Stimulated activated CD8-positive, alpha-beta memory T cell treated with anti-CD3 and anti-CD28 coated beads, Interleukin-12 subunit alpha, Interleukin-12 subunit beta, amount 100 ng/mL, for 1 hour (primary cell): ENCODE measurements around the gene ASAP2.

ENCODE experiments used
- DNase-seq: peaks from one replicate; pipeline ENCODE4 v3.0.0-alpha.2; 2020; ENCODE audit warnings: low read depth

ASAP2 gene

DNA sequence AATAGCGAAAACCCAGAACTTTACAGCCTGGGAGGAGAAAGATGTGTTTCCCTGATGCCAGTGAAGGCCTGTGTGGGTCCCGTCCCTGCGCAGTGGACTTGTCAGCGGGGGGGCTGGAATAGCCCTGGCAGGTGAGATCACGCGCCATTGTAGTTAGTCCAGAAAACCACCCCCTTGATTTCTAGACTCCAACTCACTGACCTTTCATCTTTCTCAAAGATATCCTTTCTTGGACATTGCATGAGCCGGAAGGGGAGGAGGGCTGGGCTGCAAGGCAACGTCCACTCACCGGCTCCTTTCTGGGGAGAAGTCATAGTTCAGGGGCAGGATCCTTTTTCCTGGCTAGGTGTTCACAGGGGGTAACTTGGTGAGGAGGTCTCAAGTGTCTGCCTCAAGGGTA, 22.3 kb upstream of the ASAP2 start:
- no peak for DNase-seq

DNA sequence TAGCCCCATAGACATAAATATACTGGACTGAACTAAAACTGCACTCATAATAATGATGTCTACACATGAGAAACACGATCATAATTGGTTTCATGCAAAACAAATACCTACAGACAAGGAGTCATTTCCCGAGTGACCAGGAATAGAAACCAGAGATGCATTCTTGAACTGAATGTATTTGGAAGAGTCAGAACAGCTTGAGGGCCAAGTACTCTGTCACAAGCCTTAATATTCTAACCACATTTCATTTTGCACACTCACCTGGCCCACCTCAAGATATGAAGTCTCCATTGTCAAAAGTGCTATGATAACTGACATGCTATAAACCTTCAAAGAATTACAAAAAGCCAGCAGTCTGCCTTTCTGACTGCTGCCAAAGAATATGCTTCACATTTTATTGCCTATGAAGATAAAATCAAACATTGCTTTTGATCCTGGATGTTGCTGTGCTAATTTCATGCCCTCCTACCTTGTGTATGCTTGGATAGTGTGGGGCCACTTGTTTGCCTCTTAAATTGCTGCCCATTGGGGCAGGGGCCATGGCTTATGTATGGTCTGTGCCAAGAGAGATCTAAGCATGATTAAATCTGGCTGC, 18.9 kb upstream of the ASAP2 start:
- no peak for DNase-seq

DNA sequence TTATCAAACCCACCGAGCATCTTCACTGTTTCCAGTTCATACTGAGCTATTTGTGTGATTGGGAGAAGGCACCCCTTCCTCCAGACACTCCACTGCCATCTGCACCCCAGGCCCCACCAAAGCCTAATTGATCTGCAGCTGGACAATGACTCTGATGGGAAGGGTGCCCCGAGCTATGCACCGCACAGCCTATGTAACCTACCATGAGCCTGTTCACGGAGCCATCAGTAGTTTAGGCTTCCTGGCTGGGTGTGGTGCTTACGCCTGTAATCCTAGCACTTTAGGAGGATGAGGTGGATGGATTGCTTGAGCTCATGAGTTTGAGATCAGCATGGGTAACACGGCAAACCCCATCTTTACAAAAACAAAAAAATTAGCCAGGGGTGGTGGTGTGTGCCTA, 17.8 kb upstream of the ASAP2 start:
- DNase-seq, result no peak

DNA sequence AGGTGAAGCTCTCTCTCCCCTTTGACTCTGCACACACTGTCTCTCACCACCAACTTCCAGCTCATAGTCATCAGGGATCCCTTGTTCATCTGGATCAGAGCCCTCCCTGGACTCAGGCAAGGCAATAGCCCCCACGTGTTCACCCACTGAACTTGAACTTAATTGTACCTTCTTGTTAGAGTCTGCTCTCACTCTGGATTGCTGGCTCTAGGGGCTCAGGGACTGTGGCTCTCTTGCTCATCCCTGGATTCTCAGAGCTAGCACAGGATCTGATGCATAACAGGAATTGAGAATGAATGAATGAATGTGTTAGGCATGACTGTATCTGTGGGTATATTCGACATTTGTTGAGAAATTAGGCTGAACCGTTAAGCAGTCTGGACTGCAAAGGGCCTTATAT, 16.7 kb upstream of the ASAP2 start:
- no peak for DNase-seq

DNA sequence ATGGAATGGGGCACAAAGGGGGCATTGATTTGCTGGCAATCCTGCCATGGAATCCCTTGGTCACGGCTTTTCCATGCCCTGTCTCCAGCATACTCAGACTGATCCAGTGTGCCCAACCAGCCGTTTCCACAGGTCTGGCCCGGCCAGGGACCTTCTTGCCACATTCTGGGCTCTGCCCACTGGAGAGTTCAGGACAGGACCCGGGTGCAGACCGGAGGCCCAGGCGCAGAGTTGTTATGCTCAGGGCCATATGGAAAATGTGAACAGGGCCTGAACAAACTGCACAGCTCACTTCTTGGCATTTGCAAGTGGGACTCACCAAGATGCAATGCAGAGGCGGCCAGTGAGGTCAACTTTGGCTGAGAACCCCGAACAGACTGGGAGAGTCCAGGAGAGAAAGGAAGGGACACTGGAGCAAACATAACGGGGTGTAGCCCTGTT, 15.6 kb upstream of the ASAP2 start:
- DNase-seq, result no peak

DNA sequence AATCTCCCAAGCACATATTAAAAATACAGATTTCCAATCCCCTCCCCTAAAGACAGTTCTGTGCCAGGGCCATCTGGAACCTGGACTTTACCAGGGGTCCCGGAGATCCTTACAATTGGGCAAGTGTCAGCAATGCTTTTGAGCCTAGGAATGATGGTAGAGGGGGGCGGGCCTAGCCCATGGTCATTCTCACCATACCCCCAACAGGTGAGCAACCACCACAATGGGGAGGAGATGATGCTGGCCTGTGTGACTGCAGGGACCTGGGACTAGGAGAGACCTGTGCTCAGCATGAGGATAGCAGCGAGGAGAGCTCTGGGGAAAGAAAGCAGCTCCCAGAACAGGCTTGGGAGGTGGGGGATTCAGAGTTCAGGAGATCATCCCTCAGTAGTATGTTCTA, 13.9 kb upstream of the ASAP2 start:
- DNase-seq, result no peak

DNA sequence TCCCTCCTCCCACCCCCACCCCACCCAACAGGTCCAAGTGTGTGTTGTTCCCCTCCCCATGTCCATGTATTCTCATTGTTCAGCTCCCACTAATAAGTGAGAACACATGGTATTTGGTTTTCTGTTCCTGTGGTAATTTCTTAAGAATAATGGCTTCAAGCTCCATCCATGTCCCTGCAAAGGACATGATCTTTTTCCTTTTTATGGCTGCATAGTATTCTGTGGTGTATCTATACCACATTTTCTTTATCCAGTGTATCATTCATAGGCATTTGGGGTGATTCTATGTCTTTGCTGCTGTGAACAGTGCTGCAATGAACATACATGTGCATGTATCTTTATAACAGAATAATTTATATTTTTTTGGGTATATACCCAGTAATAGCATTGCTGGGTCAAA, 12.3 kb upstream of the ASAP2 start:
- DNase-seq, result no peak

DNA sequence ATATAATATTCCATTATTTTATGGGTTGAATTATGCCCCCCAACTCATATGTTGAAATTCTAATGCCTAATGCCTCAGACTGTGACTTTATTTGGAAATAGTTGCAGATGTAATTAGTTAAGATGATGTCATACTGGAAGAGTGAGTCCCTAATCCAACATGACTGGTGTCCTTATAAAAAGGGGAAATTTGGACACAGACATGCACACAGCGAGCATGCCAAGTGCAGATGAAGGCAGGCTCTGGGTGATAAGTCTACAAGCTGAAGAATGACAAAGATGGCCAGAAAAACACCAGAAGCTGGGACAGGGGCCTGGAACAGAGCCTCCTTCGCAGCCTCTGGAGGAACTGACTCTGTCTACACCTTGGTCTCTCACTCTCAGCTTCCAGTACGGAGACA, 10.0 kb upstream of the ASAP2 start:
- DNase-seq, result no peak

DNA sequence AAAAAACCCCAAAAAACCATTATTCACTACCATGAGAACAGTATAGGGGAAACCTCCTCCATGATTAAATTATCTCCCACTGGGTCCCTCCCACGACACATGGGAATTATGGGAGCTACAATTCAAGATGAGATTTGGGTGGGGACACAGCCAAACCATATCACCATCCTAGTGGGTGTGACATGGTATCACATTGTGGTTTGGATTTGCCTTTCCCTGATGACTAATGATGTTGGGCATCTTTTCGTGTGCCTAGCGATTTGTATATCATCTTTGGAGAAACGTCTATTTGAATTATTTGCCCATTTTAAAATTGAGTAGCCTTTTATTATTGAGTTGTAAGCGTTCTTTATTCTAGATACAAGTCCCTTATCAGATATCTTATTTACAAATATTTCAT, 8.7 kb upstream of the ASAP2 start:
- DNase-seq, result no peak

DNA sequence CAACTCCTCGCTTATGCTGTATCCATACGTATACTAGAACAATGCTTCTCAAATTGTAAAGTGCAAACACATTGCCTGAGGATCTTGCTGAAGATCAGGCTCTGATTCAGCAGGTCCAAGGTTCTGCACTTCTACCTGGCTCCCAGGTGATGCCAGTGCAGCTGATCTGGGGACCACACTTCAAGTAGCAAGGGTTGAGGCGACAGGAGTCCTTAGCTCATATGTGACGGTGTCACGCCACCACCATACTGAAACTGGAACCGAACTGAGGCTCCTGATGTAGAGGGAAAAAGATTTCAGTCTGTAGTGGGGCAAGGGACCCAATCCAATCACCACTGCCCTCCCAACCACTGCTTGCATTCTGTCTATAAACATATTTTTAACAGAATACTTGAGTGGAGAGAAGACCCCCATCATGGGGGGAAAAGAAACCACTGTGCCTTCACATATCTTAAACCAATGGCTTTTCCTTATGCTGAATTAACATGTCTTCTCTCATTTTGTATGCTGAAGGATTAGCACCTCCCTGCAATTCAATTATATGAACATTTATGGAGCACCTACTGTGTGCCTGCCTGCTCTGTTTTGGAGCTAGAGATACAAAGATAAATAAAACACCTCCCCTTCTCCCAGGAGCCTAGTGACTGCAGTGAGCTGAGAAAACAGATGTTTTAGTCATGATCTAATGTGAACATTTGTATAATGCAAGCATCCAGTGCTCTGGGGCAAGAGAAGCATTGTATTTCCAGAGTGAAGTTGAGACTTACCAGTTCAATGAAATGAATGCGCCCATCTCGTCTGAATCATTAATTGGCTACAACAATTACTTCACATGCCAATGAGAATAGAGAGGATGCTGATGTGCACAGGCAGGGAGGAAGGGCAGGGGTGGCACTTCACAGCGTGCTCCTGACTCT, 6.6 kb upstream of the ASAP2 start:
- no peak for DNase-seq

DNA sequence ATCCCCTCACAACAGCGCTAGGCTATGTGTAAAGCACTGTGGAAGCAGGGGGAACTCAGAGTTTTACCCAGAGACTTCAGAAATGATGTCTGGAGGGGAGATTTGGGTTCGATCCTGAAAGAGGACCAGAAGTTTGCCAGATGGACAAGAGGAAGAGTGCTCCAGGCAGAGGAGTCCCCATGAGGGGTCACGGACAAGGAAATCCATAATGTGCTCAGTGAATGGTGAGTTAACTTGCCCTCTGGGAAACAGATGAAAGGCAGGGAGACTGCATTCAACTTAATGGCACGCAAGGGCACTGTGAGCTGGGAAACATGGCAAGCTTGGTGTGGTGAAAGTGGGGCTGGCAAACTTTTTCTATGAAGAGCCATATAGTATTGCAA, 6.0 kb upstream of the ASAP2 start:
- DNase-seq, result no peak

DNA sequence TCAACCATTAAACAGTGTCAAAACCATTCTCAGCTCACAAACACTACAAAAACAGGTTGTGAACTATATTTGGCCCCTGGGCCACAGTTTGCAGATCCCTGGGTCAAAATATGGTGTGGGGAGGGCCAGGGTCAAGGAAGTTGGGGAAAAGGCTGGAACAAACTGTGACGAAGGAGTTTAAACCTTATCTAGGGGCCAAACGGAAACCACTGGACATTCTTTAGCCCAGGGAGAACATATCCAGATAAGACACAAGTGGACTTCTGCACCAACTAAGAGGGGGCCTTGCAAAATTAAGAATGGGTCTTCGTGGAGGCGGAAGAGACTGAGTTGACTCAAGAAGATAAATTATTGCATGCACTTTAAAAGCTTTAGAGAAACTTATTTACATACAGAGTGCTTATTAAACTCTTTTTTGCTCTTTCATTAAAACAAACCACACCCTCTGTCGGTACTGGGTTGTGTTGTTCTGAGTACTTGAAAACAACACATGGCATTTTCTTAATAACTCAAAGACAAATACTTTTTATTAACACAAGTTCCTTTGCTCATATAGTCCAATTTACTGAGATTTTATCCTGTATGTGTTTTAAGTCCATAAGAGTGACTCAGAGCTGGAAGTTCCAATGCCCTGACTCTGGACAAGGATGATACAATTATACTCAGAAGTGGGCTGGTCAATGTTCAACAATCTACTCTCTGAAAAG, 5.3 kb upstream of the ASAP2 start:
- DNase-seq, result no peak

DNA sequence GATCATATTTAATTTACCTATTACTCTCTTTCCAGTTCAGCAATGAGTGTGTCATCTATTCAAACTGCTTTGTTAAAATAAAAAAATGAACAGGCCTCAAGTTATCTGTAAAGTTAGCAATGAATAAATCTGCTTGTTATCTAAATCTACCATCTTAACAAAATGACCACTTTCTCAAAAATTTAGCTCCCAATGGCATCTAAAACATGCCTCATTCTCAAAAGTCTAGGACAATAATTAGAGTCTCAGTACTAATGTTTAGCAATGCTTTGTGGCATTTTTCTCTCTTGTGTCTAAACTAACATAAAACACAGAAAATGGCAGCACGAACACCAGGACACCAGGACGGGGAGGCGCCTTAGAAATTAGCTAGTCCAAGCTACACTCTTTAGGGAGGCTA, 3.6 kb upstream of the ASAP2 start:
- DNase-seq, result no peak

DNA sequence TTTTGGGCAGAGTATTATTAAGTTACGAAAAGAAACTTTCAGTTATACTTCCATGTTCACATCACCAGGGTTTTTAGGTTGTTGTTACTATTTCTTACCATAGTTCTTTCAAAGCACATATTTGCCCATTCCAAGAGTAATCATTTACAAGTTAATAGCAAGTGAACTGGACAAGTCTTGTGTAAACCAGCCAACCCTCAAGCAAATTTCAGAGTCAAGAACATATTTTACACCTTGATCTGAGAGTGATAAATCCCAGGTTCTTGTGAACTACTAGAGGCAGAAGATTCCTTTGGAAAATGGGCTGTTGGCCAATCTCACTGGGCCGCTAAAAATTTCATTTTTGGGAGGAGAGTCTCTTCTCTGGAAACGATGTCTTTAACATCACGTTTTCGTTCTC, 2.7 kb upstream of the ASAP2 start:
- no peak for DNase-seq

DNA sequence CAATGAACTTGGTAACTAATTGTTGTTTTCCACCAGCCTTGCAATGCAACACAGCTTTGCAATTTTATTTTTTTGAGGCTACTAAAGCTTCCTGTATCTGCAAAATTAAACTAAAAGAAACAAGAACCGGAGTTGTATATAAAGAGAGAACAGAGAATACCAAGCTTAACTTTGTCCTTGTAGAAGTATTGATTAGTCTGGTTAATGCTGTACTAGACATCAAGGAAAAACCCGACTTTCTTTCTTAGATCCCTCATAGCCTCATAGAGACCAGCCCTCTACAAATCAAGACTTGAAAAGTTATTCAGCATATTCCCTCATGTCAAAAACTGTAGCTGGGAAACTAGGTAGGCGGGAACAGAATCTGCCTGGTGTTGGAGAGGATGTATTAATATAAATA, 1.7 kb upstream of the ASAP2 start:
- no peak for DNase-seq

DNA sequence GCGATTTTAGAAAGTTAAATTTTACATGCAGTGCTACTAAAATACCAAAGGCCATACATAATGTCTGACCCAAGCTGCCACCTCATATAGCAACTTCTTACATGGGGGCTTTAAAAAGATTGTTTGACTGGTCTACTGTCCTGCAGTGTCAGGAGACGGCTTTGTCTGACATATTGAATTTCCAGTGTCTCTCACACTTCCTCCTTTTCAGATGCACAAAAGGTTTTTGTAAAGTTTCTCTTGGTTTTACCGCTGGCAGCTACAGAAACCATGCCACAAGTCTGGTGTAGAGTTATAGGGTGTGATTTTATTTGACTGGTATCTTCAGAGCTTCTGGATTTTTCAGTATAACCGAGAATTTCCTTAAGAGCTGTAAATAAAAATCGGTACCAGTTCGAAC, 1.1 kb upstream of the ASAP2 start:
- no peak for DNase-seq

DNA sequence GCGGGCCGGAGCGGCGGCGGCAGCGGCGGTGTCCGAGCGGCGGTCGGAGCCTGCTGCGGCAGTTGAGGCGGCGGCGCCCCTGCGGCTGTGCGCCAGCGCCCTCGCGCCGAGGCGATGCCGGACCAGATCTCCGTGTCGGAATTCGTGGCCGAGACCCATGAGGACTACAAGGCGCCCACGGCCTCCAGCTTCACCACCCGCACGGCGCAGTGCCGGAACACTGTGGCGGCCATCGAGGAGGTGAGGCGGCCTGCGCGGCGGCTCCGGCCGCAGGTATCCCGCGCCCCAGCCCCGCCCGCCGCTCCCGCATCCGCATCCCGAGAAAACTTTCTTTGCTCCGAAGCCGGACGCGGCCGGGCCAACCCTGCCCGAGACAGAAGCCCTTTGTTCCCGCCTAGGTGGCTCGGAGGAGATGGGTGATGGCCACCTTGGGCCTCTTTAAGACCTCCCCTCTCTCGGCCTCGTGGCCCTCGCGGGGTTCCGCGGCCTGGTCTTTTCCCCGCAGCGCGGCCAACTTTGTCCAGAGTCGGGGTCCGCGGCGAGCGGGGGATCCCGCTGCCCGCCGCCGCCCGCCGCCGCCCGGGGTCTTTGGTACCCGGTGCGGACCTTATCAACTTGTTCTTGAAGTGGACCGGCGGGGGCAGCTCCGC, 504 bp downstream of the ASAP2 start:
- no peak for DNase-seq

DNA sequence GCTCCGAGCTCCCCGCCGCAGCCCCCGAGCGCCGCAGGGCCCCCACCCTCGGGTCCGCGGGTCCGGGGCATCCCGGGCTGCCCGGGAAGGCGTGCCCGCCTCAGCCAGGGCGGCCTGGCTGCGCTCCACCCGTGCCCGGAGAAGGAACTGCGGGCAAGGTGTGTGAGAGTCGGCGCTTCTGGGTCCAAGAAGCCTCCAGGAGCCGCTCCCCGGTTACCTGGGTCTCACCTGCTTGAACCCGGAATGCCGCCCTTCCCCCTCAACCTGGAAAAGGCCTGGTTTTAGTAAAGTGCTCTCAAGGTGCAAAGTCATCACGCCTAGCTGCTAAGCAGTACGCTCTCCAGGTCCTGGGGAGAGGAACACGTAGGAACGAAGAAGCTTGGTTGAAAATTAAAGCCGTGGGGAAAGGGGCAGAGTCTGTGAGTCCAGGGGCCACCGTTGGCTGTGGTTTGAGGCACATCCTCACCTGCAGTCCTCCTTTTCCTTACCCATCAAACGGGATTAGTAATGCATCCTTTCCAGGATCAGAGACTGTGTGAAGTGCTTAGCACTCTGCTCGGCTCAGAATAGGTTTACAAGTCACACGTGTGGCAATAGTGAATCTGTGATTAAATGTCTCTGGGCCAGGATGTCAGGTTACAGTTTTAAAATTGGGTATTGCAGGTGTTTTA, 1.2 kb downstream of the ASAP2 start:
- DNase-seq, result no peak

DNA sequence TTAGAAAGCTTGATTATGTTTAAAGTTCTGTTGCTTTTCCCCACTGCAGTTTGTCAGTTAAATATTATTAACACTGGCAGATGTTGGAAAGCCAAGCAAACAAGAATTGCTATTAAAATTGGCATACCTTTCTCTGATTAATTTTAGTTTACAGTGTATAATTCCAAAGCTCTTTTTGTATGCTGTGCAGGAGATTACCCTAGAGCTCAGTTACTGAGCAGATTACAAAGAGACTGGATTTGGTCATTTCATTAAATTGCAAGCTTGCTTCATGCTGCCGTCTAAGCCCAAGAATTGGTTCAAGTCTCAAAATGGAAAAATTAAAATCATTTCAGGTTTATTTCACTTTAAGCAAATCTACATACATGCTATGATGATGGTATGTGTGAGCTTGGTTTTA, 2.3 kb downstream of the ASAP2 start:
- no peak for DNase-seq

DNA sequence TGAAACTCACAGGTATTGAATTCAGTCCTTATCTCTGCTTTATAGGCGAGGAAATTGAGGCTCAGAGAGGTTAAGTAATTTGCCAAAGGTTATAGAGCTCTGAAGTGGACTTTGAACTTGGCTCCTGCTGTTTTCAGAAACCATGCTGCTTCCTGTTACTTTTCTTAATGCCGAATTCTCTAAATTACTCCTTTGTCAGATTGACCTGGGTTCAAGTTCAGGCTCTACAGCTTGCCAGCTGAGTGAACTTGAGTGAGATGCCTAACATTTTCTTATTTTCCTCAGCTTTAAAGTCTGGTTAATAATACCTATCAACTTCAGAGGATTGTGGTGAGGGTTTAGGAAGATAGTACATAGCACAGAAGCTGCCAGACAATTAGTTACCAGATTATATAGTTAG, 3.4 kb downstream of the ASAP2 start:
- no peak for DNase-seq

DNA sequence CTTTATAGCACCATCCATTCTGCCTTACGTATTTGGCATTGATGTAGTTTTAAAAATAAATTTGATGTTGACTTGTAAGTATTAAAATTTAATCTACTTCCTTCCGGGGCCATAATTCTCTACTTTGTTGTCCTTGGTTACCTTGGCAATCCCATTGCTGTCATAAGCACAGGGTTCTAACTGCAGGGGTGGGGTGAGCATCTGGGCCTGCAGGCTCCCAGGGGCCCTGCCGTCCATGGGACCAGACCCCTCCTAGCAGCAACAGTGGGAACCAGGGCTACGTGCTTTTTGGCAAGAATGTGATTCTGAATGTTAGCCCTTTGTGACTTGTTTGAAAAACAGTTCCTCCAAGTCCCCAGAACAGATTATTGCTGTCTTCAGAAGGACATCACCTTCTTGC, 4.9 kb downstream of the ASAP2 start:
- no peak for DNase-seq

DNA sequence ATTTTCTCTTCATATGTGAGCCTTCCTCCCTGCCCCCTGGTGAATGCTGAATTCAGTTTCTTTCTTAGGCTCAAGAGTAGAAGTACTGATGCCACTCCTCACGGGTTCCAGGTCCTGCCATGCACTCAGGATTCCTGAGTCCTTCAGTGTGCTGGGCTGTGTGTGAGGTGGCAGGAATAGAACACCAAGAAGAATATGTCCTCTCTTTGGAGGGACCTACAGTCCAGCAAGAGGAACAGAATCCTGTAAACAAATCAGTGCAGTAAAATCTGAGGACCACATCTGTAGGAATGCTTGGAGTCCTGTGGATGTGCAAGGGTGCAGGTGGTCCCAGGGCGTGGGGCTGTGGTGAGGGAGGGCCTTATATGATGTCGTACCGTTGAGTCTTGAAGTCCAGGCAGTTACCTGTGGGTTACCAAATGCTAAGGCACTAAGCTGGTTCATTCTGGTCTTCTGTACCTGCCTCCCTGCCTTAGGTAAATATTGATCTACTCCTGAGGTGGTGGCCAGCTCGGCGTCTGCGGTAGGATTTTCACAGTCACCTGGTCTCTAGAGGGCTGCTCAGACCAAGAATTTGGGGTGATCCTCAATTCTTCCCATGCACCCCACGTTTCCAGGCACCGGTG, 5.5 kb downstream of the ASAP2 start:
- DNase-seq, result no peak
